Stimulated activated CD8-positive, alpha-beta memory T cell treated with anti-CD3 and anti-CD28 coated beads, Interleukin-7, amount 100 ng/mL, for 4 hours (primary cell): ENCODE results near the gene PPP1CA.
"Not testable (repeated sequence)": the region's sequence is repeated elsewhere in the genome, so short reads cannot be mapped to it uniquely, and the experiment has no call there.

Source experiments
- DNase-seq, 2 donors: peaks; one replicate each; pipeline ENCODE4 v3.0.0-alpha.2; 2020; ENCODE audit warnings: low read depth in 2 of 2

PPP1CA gene

GRCh38 chr11:67435031-67435726 is 33.5 kb upstream of the PPP1CA start:
- DNase-seq: peak in 1 of 2 donors; percentile 47

GRCh38 chr11:67434395-67434881 is 32.8 kb upstream of the PPP1CA start:
- DNase-seq: no peak

DNA sequence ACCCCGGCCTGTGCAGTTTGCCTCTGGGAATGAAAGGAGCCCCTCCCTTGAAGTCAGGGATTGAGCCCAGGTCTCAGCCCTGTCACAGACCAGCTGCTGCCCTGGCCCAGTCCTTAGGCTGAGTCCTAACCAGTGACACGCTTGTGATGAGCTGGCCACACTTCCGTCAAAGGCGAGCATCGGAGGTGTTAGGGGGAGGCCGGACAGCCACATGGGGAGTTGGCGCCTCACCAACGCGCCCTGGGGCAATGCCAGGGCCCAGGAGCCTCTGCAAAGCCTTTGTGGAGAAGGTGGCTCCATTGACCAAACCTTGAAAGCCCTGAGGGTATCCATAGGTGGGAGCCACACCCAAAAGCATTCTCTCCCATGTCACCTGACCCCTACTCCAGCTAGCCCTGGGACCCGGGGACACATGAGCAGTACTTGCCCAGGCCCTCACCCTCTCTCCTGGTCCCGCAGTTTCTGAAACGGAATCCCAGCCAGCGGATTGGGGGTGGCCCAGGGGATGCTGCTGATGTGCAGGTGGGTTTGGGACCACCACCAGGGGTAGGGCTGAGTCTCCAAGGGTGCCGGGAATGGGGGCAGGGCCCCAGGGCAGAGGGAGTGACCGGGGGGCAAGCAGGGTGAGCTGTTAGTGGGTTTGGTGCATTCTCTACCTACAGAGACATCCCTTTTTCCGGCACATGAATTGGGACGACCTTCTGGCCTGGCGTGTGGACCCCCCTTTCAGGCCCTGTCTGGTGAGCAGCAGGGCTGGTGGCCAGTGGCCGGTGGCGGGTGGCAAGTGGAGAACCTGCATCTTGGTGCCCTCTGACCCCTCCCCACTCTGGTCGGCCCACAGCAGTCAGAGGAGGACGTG is 32.1 kb upstream of the PPP1CA start:
- DNase-seq: no peak

DNA sequence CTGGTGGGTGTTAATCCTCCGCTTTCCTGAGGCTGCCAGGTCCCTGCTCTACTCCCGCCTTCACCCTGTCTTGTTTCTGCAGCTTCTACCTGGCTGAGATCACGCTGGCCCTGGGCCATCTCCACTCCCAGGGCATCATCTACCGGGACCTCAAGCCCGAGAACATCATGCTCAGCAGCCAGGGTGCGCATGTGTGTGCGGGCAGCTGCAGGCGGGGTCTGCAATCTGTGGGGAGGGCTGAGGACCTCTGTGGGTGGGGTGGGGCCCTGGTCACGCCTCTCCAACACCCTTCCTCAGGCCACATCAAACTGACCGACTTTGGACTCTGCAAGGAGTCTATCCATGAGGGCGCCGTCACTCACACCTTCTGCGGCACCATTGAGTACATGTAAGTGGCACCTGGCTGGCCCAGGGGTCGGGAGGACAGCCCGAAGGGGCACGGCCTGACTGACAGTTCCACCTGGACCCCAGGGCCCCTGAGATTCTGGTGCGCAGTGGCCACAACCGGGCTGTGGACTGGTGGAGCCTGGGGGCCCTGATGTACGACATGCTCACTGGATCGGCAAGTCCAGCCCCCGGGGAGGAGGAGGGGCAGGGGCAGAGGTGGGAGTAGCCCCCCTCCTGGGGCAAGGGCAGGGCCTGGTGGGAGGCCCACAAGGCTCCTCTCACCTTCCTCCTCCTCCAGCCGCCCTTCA is 31.1 kb upstream of the PPP1CA start:
- no peak for DNase-seq

GRCh38 chr11:67431346-67432249 is 29.9 kb upstream of the PPP1CA start:
- no peak for DNase-seq

GRCh38 chr11:67429722-67430121 is 28.1 kb upstream of the PPP1CA start:
- DNase-seq: no peak

GRCh38 chr11:67429038-67429668 is 27.5 kb upstream of the PPP1CA start:
- DNase-seq: no peak

DNA sequence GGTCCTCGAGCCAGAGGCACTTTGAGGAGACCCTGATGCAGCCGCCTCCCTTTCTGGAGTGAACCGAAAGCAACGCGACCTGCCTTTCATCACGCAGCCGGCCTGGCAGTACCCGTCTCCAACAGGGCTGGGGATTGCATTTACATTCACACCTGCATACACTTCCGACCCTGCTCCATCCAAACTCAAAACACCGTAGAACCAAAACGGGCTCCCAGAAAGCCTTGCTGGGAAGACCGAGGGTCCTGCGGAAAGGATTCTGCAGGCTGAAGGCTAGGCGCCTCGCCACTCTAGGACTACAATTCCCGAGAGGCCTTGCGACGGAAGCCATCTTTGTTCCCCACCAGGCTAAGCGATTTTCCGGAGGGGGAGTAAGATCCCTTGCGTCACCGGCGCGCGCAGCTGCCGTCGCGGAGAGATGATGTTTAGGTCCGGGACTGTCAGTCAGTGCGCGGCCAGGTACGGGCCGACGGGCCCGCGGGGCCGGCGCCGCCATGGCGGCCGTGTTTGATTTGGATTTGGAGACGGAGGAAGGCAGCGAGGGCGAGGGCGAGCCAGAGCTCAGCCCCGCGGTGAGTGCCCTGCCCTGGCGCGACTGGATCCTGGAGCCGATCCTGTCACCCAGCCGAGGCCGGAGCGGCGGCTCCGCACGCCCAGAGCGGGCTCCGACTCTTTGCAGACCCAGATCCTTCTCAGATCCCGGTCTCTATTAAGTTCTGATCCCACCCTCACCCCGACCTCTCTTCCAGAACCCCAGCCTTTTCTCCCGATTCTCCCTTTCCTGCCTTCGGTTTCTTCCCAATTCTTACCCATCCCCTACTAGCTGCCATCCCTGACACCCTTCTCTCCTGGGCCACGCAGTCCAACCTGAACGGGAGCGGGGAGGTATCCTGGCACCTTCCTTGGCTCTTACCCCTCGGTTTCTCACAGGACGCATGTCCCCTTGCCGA is 26.7 kb upstream of the PPP1CA start, which contains the start of gene RPS6KB2:
TSS of gene RPS6KB2 (plus strand) at position 443 of the 950 bp plus-strand sequence. CDS start at position 495, 52 bp downstream.
- peak; percentile 97 to 99 for DNase-seq

DNA sequence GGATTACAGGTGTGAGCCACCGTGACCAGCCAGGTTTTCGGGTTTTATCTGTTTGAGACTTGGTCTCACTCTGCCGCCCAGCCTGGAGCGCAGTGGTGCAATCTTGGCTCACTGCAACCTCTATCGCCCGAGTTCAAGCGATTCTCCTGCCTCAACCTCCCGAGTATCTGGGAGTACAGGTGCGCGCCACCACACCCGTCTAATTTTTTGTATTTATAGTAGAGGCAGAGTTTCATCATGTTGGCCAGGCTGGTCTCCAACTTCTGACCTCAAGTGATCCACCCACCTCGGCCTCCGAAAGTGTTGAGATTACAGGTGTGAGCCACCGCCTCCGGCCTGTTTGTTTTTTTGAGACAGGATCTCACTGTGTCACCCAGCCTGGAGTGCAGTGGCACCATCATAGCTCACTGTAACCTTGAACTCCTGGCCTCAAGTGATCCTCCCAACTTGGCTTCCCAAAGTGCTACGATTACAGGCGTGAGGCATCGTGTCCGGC is 25.8 kb upstream of the PPP1CA start:
- DNase-seq: not testable (repeated sequence)

GRCh38 chr11:67423891-67424613 is 22.4 kb upstream of the PPP1CA start:
- DNase-seq: no peak

GRCh38 chr11:67423466-67423865 is 21.8 kb upstream of the PPP1CA start:
- no peak for DNase-seq

DNA sequence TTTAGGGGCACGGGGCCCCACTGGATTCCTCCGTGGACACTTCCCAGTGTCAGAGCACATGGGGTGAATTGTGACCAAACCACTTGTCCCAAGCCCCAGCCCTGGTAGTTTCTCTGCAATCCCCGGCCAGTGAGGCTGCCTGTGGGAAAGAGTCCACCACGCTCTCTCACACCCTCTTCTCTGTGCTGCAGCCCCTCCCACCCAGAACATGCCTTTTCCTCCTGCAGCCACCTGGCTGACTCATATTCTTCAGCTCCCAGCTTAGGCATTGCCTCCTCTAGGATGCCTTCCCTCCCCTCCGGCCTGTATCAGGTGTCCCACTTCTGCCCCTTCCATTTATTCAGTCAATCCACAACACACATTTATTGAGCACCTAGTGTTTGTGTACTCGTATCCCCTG is 21.2 kb upstream of the PPP1CA start:
- no peak for DNase-seq

DNA sequence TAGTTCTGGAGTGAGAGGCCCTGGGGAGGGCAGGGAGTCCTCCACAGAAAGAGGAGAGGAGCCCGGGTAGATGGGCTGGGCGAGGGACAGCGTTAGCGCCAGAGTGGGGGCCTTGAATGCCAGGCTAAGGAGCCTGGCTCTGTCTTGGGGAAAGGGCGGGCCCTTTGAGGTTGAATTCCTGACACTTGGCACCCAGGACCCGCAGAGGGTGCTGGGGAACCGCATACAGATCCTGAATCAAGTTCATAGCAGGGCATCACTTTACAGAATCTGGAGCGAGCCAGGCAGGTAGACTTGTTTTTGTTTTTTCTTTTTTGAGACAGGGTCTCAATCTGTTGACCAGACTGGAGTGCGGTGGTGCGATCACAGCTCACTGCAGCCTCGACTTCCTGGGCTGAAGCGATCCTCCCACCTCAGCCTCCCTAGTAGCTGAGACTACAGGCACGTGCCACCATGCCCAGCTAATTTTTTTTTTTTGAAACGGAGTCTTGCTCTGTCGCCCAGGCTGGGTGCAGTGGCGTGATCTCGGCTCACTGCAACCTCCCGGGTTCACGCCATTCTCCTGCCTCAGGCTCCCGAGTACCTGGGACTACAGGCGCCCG is 19.9 kb upstream of the PPP1CA start:
- DNase-seq: no peak

- DNase-seq: peak; percentile 95 to 99
These were observed 19.2 kb upstream of the PPP1CA start for GRCh38 chr11:67420646-67421429.

- DNase-seq: no peak
These were observed 18.5 kb upstream of the PPP1CA start for GRCh38 chr11:67420147-67420645.

DNA sequence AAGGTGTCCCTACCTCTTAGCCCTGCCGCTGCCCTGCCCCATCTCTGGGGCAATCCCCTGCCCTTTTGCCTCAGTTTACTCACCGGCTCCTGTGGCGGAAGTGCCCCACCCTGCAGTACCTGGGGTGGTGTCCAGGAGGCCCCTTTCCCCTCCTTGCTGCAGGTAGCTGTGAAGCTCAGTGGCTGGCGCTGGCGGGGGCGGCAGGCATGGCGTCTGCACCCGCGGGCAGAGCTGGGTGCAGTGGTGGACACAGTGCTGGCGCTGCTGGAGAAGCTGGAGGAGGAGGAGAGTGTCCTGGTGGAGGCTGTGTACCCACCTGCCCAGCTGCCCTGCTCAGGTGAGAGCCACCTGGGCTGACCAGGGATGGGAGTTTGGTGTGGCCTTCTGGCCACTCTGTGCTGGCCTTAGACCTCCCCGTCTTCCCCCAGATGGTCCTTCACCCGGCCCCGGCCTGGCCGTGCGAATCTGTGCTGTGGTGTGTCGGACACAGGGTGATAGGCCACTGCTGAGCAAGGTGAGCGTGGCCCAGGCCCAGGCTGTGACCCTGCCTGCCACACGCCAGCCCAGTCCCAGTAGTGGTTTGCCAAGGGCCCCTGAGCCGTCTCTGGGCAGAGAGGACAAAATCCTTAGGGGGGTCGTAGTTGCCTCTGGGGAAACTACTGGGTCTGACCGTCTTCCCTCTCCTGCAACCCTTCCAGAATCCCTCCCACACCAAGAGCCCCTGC is 17.8 kb upstream of the PPP1CA start:
- no peak for DNase-seq
